GM19351 (cell line): ENCODE data around the gene CYSRT1.
"Not testable (repeated sequence)": the region's sequence is repeated elsewhere in the genome, so short reads cannot be mapped to it uniquely, and the experiment has no call there.

Source experiments
- ATAC-seq: cut with Tn5 transposase; IDR thresholded peaks from one replicate; pipeline ENCODE4 v1.9.1; 2021; ENCODE audit warnings: mild to moderate bottlenecking, moderate library complexity; ENCODE audit not compliant: unreplicated experiment

CYSRT1 gene

DNA sequence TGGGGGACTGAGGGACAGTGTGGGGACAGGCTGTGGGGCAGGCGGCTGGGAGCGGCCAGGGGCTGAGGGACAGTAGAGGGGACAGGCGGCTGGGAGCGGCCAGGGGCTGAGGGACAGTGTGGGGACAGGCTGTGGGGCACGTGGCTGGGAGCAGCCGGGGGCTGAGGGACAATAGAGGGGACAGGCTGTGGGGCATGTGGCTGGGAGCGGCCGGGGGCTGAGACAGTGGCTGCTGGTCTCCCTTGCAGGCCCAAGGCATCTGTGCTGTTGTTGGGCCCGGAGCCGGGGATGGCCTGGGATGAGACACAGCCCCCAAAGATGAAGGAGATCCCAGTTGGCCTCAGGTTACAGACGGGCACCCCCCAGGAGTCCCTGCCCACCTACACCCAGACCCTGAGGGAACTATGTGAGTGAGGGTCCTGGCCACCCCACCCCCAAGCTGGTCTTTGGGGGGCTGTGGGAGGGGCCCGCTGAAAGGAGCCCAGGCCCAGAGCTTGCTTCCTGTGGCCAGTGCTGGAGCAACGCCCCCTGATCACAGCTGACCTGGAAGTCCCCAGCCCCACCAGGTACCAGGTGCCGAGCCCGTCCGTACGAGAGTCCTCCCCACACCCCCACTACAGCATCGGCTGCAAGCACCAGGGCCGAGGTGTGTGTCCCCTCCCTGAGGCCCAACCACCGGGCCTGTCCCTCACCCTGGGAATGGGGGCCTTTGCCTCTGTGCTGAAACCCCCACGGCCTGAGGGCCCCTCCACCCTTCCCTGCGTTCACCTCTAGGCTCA lies 26.7 kb downstream of the CYSRT1 start:
- ATAC-seq: no peak

DNA sequence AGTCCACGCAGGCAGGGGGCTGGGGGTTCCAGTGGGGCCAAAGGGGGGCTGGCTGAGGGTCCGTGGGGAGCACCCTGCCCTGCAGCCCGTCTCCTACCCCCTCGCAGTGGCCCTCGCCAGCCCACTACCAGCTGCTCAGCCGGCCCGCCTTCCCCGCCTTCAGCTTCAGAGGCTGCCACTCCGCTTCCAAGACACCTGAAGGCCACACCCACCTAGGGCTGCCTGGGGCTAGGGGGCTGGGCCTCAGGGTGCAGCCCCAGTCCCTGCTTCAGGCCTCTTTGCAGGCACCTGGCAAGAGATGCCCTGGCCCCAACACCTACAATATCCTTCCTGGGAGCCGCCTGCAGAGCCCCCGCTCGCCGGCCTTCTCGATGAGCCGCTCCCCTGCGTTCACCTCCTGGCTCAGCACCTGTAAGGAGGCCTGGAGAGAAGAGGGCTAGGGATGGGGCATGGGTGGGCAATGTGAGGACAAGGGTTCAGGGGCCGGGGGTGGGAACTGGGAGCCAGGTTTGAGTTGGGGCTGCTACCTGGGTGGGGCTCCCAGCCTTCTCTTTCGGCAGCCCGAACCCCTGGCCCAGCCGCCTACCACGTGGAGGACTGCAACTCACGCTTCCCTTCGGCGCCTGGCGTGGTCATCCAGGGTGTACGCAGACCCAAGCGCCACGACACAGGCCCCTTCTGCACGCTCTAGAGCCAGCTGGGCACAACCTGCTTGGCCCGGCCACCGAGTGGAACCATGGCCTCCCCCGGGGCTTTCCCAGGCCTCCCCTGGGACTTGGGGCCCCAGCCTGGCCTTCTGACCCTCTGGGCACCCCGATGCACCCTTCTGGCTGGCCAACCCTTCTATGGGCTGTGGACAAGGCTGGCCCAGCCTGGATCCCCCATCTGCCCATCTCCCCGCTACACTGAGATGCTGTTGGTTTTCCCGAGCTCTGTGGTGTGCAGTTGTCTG lies 27.9 kb downstream of the CYSRT1 start:
- no peak for ATAC-seq

GRCh38 chr9:137253717-137254623 lies 29.0 kb downstream of the CYSRT1 start:
- no peak for ATAC-seq

- peak; percentile 77 for ATAC-seq
Observed at GRCh38 chr9:137254624-137255447, 29.9 kb downstream of the CYSRT1 start, which contains the start of gene NELFB. NELFB (plus strand) TSS chr9:137255327.

GRCh38 chr9:137255448-137256114 lies 30.6 kb downstream of the CYSRT1 start:
- peak; percentile 32 for ATAC-seq

DNA sequence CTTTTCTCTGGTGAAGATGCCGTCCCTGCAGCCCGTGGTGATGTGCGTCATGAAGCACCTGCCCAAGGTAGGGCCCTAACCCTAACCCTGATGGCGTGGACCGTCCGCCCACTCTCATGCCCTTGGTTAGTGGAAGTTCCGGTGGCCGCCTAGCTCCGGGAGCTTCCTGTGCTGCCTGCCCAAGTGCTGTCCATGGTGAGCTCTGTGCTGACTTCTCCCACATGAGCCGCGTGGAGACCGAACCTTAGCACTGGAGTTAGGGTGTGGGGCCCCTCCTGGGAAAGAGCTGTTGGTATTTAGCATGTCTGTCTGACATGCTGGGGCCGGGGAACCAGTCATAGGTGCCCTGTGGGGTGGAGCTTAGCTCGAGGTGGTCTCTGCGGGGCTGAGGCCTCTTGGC lies 31.4 kb downstream of the CYSRT1 start:
- ATAC-seq: no peak

DNA sequence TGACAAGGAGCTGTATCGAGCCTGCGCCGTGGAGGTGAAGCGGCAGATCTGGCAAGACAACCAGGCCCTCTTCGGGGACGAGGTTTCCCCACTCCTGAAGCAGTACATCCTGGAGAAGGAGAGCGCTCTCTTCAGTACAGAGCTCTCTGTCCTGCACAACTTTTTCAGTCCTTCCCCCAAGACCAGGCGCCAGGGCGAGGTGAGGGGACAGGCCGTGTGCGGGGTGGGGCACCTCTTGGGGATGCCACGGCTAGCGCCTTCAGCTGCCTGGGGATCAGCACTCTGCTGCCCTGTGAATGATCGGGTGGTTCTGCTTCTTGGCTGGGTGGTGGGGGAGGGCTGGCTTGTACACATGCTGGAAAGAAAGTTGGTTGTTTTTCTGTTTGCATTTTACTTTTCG lies 31.9 kb downstream of the CYSRT1 start:
- no peak for ATAC-seq

DNA sequence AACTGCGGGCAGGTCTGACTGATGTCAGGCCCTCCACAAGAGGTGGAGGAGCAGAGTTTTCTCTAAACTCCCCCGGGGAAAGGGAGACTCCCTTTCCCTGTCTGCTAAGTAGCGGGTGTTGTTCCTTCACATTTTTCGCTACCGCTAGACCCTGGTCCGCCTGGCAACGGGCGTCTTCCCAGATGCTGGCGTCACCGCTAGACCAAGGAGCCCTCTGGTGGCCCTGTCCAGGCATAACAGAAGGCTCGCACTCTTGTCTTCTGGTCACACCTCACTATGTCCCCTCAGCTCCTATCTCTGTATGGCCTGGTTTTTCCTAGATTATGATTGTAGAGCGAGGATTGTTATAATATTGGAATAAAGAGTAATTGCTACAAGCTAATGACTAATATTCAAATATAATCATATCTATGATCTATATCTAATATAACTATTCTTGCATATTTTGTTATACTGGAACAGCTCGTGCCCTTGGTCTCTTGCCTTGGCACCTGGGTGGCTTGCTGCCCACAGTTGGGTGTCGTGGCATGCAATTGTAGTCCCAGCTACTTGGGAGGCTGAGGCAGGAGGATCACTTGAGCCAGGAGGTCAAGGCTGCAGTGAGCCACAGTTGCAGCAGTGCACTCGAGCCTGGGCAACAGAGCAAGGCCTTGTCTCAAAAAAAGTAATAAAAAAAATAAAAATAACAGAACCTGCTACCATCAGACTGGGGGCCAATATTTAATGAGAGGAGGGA lies 37.4 kb downstream of the CYSRT1 start:
- ATAC-seq: not testable (repeated sequence)

DNA sequence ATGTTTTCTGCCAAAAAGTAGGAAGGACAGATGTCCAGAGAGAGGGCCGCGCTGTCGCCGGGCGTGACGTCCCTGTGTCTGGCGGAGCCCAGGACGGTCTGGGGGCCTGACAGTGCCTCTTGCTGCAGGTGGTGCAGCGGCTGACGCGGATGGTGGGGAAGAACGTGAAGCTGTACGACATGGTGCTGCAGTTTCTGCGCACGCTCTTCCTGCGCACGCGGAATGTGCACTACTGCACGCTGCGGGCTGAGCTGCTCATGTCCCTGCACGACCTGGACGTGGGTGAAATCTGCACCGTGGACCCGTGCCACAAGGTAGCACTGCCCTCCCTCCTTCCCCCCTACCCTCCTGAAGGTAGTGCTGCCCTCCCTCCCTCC lies 37.9 kb downstream of the CYSRT1 start:
- ATAC-seq: no peak

DNA sequence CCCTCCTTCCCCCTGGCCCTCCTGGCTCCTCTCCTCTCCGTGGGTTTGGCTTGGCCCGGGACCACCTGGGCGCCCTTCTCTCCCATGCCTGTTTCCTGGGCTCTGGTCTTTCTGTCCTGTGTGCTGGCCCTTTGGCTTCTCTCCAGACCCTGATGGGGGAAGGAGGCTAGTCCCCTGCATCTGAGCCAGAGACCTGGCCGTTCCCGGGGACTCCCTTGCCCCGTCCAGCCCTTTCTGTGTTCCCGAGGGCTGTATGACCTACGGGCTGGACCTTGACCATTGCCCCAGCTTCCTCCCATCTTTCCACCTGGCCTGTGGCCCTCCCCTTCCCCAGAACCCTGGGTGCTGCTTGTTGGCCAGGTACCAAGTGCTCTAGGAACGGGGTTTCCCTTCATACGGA lies 38.5 kb downstream of the CYSRT1 start:
- no peak for ATAC-seq

DNA sequence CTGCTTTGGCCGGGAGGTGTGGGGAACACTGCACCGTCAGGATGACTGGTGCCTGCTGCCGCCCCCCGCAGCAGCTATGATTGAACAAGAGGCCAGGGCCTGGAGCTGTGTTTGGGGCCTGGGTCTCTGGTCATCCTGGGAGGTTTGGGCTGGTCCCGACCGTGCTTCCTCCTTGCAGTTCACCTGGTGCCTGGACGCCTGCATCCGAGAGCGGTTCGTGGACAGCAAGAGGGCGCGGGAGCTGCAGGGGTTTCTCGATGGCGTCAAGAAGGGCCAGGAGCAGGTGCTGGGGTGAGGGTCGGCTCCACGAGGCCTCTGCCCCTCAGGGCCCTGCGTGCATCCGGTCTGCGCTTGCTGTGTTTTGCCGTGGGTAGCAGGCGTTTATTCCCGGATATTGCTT lies 39.1 kb downstream of the CYSRT1 start:
- ATAC-seq: no peak

DNA sequence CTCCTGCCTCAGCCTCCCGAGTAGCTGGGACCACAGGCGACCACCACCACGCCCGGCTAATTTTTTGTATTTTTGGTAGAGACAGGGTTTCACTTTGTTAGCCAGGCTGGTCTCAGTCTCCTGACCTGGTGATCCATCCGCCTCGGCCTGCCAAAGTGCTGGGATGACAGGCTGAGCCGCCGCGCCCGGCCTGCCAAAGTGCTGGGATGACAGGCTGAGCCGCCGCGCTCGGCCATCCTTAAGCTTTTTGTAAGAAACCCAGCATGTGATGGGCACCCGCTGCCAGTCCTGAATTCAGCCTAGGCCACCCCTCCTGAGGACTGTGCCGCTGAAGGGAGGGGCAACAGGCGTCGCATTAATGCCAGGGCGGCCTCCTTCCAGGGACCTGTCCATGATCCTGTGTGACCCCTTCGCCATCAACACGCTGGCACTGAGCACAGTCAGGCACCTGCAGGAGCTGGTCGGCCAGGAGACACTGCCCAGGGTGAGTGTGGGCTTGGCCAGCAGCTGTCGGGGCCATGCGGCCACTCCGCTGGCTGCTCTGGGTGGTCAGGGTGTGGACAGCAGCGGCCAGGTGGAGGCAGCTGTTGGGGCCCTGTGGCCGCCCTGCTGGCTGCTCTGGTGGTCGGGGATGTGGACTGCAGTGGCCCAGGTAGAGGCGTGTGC lies 40.7 kb downstream of the CYSRT1 start:
- no peak for ATAC-seq

- ATAC-seq: no peak
Observed at GRCh38 chr9:137266162-137266527, 41.2 kb downstream of the CYSRT1 start.

DNA sequence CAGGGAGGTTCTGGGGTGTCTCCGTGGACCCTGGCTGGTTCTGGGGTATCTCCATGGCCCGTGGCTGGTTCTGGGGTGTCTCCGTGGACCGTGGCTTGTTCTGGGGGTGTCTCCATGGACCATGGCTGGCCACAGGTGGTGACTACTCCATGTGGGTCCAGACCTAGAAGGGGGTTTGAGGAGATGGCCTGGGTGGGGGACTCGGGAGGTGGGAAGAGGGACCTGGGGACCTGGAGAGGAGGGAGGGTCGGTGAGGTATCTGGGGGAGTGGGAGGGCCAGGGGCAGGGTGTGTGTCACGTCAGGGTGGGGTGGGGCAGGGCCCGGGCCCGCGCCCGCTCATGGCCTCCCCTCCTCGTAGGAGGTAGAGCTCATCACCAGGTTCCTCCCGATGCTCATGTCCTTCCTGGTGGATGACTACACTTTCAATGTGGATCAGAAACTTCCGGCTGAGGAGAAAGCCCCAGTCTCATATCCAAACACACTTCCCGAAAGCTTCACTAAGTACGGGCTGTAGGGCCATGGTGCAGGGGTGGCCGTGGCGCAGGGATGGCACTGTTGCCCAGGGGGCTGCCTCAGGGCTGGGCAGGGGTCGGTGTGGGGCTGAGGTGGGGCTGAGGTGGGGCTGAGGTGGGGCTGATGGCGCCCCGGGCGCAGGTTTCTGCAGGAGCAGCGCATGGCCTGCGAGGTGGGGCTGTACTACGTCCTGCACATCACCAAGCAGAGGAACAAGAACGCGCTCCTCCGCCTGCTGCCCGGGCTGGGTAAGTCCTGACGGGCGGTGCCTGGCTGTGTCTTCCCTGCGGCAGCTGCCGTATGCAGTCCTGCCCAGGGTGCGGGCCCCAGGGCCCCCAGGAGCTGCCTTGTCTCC lies 41.8 kb downstream of the CYSRT1 start:
- ATAC-seq: no peak

- ATAC-seq: no peak
Observed at GRCh38 chr9:137267933-137268355, 43.0 kb downstream of the CYSRT1 start.

- ATAC-seq: no peak
Observed at GRCh38 chr9:137268538-137269201, 43.7 kb downstream of the CYSRT1 start.
